NCI-H510A (cell line): ENCODE measurements around the gene RDH12.
"Not testable (repeated sequence)": the region's sequence is repeated elsewhere in the genome, so short reads cannot be mapped to it uniquely, and the experiment has no call there.

Source experiments
- DNase-seq: peaks from one replicate; lab custom pipeline; 2025; lab: John Stamatoyannopoulos, UW

The RDH12 gene

DNA sequence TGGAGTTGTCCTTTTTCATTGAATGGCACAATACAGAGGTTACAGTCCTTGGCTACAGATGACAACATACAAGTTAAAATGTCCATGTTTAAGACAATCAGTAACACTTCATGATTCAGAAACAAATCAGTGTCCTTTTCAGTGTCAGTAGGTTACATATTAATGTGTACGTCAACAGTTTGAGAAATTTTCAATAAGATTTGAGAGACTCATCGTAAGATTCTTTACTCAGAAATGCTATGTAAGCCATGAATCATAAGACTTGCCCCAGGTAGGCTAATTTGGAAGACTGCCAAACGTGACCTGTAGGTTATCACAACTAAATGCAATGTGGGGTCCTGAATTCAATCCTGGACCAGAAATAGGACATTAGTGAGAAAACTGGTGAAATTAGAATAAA, 3.5 kb downstream of the RDH12 start:
- DNase-seq, result no peak

DNA sequence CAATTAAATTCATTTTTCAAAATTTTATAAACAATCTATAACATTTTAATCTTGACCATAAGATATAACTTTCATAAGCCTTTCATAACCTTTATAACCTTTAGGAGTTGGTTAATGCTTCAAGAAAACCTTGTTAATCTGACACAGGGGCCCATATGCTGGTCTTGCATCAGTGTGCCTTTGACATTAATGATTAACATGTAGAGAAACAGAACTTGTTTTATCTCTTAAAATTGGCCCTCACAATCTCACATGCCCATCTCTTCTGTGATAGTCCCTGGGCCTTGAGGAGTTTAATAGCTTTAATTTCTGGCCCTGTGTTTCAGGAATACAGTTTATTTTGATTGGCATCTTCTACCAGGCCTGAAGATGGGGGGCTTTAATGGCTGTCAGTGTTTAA, 7.7 kb downstream of the RDH12 start:
- not testable (repeated sequence) for DNase-seq

DNA sequence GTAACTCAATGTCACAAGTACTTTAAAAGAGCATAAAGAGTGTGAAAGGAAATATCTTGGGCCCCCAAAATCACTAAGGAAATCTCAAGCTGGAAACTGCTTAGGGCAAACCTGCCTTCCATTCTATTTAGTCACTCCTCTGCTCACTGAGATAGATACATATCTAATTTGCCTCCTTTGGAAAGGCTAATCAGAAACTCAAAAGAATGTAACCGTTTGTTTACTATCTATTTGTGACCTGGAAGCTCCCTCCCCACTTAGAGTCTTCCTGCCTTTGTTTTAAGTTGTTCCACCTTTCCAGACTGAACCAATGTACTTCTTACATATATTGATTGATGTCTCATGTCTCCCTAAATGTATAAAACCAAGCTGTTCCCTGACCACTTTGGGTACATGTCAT, 8.1 kb downstream of the RDH12 start:
- DNase-seq, result not testable (repeated sequence)

DNA sequence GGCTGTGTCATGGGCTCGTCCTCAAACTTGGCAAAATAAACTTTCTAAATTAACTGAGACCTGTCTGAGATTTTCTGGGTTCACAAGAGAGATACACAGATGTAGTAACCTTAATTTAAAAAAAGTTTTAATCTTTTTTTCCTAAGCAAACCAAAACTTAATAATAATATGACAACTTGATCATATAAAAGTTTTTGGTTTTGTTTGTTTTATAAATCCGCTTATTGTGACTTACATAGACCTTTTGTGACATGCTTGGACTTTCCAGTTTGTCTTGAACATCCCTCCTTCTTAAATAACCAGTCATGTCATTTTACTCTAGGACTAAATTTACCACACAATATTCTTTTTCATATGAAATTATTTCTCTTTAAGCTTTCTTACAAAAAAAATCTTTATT, 8.5 kb downstream of the RDH12 start:
- DNase-seq, result no peak

DNA sequence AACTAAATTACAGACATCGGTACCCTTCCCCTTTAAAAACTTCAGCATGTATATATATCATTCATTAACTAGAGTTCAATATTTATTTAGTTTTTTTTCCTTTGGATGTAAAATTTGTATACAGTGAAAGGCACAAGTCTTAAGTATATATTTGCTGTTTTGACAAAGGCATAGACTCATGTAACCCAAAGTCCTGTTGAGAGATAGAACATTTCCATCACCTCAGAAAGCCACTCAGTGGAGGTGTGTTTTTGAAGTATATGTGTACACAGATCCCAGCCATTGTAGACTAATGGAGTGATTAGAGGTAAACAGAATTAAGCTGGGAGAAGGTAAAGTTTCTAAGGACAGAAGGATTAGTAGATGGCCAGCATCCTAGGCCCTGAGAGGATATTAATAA, 15.4 kb downstream of the RDH12 start:
- DNase-seq, result no peak

DNA sequence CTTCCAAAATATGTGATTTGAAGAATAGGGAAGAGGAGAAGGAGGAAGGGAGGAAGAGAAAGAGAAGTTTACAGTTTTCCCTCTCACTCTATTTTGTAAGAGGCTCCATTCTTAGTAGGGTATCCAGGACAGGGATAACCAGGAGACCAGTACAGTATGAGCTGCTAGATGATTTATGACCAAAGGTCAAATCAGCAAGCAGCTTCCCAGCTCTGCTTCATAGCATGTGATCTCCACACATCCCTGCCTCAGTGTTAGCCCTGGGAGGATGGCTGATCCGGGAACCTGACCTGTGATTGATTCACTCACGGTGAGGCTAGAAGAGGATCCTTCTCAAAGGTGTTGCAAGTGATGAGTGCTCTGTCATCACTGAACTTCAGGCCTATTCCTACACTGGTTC, 16.6 kb downstream of the RDH12 start:
- DNase-seq, result no peak

DNA sequence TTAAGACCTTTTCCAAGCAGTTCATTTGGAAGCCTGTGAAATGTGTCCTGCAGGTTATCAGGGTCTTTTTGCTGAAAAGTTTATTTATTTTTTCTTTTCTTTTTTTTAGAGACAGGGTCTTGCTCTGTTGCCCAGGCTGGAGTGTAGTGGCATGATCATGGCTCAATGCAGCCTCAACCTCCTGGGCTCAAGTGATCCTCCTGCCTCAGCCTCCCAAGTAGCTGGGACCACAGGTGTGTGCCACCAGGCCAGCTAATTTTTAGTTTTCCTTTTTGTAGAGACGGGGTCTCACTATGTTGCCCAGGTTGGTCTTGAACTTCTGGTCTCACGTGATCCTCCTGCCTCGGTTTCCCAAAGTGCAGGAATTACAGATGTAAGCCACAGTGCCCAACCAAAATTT, 17.7 kb downstream of the RDH12 start:
- DNase-seq, result not testable (repeated sequence)

DNA sequence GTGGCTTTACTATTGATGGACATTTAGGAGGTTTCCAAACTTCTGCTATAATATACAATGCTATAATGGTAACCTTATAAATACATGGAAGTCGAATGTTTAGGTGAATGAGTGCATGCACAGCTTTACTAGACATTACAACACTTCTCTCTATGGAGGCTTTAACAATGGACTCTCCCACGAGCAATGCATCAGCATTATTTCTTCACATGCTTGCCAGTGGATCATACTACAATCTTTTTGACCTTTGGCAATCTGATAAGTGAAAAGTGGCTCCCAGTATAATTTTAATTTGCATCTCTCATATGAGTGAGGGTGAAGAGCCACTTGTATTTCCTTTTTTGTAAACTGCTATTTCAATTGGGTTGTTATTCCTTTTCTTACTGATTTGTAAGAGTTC, 18.2 kb downstream of the RDH12 start:
- DNase-seq, result no peak

DNA sequence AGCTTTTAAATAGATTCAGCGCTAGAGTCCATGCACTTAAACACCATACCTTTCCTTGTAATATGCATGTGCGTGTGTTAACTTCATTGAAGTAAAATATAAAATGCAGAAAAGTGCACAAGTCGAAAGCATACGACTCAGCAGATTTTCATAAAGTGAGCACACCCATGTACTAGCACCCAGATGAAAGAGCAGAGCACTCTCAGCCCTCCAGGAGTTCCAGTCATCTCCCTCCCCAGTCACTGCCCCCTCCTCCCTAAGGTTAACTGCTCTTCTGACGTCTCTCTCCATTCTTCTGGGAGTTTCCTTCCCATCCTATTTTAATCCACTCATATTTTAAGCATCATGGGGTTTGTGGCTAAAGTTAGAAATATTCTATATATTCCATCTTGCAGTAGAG, 20.2 kb downstream of the RDH12 start:
- DNase-seq, result no peak

DNA sequence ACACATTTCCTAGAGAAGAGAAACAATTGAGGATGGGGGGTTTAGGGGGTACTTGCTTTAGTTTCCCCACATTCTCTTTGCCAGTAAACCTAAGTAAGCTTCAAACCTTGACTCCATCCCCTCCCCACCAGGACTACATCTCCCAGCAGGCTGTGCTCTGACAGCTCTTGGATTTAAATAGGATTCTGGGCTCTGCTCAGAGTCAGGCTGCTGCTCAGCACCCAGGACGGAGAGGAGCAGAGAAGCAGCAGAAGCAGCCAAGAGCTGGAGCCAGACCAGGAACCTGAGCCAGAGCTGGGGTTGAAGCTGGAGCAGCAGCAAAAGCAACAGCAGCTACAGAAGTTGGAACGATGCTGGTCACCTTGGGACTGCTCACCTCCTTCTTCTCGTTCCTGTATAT, 20.6 kb downstream of the RDH12 start:
- no peak for DNase-seq

DNA sequence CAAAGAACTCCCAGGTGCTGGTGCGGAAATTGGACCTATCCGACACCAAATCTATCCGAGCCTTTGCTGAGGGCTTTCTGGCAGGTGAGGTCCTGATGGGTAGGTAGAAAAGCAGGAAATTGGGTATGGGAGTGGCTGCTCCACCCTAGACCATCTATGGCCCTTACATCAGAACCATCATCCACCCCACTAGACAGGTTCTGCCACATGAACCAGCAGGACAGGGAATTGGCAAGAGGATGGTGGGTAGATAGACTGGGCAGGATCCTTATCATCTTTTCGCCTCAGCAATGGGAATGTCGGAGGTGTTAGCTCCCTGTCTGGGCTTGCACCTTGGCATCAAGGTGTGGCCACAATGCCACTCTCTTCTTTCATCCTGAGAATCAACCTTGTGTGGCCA, 23.5 kb downstream of the RDH12 start:
- DNase-seq, result no peak

DNA sequence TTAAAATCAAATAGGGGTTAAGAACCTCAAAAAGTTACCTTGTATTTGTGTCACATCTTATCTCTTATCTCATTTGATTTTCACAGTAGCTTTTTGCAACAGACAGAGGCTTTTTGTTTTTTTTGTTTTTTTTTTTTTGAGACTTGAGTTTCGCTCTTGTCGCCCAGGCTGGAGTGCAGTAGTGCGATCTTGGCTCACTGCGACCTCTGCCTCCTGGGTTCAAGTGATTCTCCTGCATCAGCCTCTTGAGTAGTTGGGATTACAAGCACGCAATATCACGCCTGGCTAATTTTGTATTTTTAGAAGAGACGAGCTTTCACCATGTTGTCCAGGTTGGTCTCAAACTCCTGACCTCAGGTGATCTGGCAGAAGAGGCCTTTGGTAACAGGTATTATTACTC, 25.7 kb downstream of the RDH12 start:
- no peak for DNase-seq

DNA sequence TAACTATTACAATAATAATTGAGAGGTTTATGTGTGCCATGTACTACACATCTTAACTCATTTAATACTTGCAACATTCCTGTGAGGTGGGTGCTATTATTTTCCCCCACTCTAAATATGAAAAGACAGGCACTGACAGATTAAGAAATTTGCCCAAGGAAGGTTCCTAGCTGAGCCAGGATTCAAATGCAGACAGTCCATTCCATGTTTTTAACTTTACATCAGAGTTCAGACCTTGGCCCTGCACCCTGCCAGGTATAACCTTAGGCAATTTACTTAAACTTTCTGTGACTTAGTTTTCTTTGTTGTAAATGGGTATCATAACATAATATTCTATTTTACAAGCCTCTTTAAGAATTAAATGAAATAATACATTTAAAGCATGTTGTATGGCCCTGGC, 26.6 kb downstream of the RDH12 start:
- DNase-seq, result no peak

DNA sequence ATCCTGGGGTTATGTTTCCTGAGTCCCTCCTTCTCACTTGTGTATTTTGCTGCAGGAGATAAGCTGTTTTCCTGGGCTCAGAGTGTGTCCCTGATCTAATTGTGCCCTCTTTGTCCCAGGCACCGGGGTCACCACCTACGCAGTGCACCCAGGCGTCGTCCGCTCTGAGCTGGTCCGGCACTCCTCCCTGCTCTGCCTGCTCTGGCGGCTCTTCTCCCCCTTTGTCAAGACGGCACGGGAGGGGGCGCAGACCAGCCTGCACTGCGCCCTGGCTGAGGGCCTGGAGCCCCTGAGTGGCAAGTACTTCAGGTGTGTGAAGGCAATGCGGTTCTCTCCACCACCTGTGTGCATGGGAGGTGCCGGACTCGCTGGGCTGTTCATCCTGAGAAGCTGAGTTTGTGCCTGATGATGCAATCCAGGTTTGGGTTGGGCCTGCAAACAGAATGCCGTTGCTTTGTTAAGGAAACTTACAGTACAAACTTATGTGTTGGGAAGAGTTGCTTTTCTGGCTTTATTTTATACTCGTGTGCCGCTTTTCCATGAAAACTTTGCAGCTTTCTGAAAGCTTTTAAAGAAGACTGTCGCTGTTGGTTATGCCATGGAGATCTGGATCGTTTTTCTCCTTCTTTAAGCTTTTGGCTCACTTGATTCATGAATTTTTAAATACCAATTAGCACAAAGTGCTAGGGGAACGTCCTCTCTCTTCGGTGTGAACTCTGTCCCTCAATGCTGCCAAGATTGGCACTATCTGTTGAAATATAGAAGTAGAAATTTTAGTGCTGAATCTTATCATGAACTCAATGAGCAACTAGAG, 27.6 kb downstream of the RDH12 start:
- peak; percentile 11 for DNase-seq

DNA sequence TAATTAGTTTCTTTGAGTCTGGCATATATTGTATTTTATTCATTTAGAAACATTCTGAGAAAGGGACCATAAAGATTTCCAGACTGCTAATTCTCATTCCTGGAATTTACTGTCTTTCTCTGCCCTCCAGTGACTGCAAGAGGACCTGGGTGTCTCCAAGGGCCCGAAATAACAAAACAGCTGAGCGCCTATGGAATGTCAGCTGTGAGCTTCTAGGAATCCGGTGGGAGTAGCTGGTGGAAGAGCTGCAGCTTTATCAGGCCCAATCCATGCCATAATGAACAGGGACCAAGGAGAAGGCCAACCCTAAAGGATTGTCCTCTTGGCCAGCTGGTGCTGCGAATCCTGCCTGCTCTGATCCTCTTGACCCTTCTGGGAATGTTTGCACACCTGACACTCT, 31.9 kb downstream of the RDH12 start:
- peak; percentile 53 for DNase-seq

DNA sequence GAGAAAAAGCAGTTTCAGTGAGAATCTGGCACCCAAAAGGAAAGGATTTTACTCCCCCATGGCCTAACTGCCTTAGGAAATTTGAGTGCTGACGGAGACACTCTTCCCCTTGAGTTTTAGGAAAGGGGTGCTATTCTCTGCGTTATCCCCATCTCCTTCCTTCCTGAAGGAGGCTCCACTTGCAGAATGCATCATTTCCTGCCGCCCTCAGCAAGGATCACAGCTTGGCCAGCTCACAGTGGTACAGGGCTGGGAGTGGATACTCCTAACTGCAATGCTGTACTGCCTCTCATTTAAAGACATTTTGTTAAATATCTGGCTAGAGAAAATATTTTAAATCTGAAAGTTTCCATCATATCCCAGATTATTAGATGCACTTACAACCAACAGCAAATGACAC, 33.0 kb downstream of the RDH12 start:
- no peak for DNase-seq

DNA sequence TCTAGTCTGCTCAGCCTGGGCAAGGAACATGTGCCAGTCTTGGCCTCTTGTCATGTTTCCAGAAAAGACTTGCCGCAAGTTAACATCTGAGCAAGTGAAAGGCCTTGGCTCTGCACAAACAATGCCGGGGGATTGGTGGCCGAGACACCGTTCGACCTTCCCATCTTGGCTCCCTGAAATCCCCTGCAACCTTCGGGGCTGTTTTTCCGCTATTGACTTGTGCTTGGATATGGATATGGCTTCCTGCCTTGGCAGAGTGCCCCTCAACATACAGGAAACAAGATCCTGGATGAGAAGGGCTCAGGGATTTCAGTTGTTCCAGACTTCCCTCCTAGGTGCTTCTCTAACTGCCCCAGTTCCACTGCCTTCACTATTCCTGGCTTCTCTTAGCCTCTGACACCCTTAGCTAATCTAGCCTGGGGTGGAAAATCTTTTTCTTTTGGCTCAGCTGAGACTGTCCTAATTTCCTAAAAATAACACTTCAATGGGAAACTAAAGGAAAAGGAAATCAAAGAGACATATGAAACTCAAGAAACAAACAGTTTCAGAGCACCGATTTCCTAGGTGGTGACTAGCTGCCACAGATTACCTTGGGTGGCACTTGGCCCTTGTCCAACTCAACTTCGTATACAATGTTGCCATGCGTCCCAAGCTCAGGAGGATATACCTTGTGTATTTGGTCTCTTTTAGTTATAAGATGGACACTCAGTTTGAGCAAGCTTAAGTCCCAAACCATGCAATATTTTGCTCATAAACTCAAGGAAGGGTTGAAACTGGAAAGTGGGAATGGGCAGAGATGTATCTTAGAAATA, 33.9 kb downstream of the RDH12 start:
- DNase-seq, result no peak

DNA sequence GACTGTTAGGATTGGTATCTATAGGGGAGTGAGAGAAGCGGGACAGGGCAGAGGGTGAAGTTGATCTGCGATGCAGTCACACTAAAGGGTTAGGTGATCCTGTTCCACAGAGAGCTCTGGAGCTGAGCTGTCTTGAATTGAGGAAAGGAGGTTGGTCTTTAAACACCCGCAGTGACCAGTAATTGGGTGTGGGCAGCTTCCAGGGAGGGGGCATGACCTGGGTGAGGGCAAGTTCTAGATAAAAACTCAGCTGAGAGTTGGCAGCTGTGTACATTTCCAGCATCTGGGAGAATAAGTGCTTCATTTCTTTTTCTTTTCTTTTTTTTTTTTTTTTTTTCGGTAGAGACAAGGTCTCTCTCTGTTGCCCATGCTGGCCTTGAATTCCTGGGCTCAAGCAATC, 35.1 kb downstream of the RDH12 start:
- DNase-seq, result no peak

DNA sequence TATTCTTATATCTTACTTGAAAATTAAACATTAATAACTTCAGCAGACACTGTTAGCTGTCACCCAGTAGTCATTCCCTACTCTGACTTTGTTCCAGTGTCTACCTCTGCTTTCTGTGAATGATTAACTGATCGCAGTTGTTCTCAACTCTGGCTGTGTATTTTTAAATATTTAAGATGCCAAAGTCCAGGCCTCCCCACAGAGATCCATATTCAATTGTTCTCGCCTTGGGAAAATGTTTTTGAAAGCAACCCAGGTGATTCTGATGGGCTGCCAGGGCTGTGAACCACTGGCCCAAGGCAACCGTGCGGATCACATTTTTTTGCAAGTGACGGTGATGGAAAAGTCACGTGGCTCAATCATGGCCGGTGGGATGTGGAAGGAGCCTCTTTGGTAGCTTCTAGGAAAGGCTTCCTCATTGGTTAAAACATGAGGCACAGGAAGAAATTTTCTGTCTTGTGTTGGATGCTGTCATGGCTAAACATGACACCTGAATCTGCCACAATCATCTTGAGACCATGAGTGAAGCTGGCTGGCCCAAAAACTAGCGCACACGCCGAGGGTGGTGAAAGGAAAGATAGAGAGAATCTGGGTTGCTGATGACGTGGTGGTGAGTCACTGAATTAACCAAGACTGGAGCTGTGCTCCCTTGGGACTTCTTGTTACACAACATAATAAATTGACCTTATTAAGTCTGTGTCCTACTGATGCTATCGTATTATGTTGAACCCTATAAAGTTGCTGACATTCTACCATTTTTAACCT, 37.2 kb downstream of the RDH12 start:
- DNase-seq, result no peak

DNA sequence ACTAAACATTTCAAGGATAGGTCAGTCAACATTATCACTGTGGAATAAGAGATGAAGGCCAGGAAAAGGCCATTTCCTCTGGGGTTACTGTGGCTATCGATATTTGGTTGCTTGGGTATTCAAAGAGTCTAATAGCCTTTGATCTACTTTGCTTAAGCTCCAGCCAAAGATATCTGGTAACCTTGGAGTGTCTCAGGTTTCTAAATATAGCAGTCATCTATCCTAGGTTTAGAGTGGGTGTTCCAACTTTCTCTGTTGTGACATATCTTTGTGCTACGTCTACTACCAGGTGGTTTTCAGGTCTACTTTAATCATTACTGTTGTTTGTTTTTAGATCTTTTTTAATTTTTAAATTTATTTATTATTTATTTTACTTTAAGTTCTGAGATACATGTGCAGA, 42.4 kb downstream of the RDH12 start:
- DNase-seq, result no peak

DNA sequence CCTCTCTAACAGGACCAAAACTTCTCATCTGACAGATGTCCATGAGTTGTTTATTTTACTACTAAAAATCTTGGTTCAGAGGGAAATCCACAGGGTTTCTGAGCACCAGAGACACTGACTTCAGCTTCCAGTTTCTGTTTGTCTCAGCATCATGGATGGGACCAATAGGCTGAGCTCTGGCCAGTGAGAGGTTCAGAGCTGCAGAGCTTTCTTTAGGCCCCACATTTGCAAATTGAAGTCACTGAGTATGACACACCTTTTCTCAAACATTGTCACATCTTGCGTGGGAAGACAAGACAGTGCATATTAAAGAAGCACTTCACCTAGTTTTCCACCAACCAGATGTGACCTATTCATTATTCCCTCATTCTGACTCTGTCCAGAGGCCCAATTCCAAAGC, 45.2 kb downstream of the RDH12 start:
- DNase-seq, result no peak

DNA sequence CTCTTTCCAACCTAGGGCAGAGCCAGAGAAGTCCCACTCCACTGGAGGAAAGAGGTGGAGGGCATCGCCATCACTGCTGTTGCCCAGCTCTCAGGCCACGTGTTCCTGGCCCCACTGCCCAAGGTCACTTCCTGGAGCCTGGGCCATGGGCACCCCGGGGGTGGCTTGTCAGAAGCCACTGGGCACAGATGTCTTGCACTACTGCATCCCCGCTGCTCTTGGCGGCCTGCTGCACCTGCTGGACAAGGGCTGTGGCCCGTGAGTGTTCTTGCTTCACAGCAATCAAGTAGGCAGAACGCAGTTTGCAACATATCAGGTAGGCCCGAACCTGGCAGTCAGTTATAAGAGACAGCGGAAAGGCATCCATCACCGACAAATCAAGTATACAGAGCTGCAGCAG, 46.6 kb downstream of the RDH12 start:
- no peak for DNase-seq
